Erythroblast (primary cell): ENCODE results near the gene GALNT15.

ENCODE experiments used
- DNase-seq, 2 experiments: peaks; one replicate each; lab custom pipeline; 2025; lab: John Stamatoyannopoulos, UW
- GATA1 ChIP-seq: IDR thresholded peaks from 2 replicates; pipeline ENCODE4 v1.6.1; 2011; ENCODE audit warnings: low read depth, mild to moderate bottlenecking, control low read depth, low read length, moderate library complexity
- POLR2A ChIP-seq: IDR thresholded peaks from 2 replicates; pipeline ENCODE4 v1.6.1; 2011; ENCODE audit warnings: mild to moderate bottlenecking, low read length

The GALNT15 gene

GRCh38 chr3:16174389-16174788 lies at the start of gene GALNT15:
TSS of gene GALNT15 (plus strand) at chr3:16174680. CDS start at chr3:16175152, 472 bp downstream.
- no peak for TF ChIP-seq POLR2A
- TF ChIP-seq GATA1: no peak
- DNase-seq: no peak

GRCh38 chr3:16126634-16127033 lies 47.8 kb upstream of the GALNT15 start:
- no peak for TF ChIP-seq POLR2A
- no peak for TF ChIP-seq GATA1
- DNase-seq: no peak

- no peak for DNase-seq
- no peak for TF ChIP-seq POLR2A
- no peak for TF ChIP-seq GATA1
These were observed 47.2 kb upstream of the GALNT15 start for GRCh38 chr3:16127249-16127648.

GRCh38 chr3:16130066-16130465 lies 44.4 kb upstream of the GALNT15 start:
- DNase-seq: no peak

GRCh38 chr3:16132190-16132589 lies 42.3 kb upstream of the GALNT15 start:
- no peak for DNase-seq
- TF ChIP-seq GATA1 (no peak), POLR2A (no peak)

More at GRCh38 chr3:16130066-16130465, 44.4 kb upstream of the GALNT15 start:
- no peak for TF ChIP-seq GATA1
- no peak for TF ChIP-seq POLR2A

GRCh38 chr3:16132928-16133327 lies 41.6 kb upstream of the GALNT15 start:
- no peak for TF ChIP-seq POLR2A
- TF ChIP-seq GATA1: no peak
- no peak for DNase-seq

- DNase-seq: no peak
- TF ChIP-seq GATA1 (no peak), POLR2A (no peak)
These were observed 40.1 kb upstream of the GALNT15 start for GRCh38 chr3:16134173-16134928.

- DNase-seq: no peak
- TF ChIP-seq POLR2A: no peak
- no peak for TF ChIP-seq GATA1
These were observed 38.4 kb upstream of the GALNT15 start for GRCh38 chr3:16136055-16136454.

- TF ChIP-seq POLR2A: no peak
- TF ChIP-seq GATA1: no peak
- no peak for DNase-seq
These were observed 37.4 kb upstream of the GALNT15 start for GRCh38 chr3:16137044-16137443.

- TF ChIP-seq GATA1 (no peak), POLR2A (no peak)
These were observed 36.5 kb upstream of the GALNT15 start for GRCh38 chr3:16137977-16138376.

GRCh38 chr3:16140116-16140893 lies 34.2 kb upstream of the GALNT15 start:
- no peak for DNase-seq

More at GRCh38 chr3:16137977-16138376, 36.5 kb upstream of the GALNT15 start:
- no peak for DNase-seq

GRCh38 chr3:16140894-16141285 lies 33.6 kb upstream of the GALNT15 start:
- no peak for DNase-seq

More at GRCh38 chr3:16140116-16140893, 34.2 kb upstream of the GALNT15 start:
- TF ChIP-seq GATA1: no peak
- no peak for TF ChIP-seq POLR2A

GRCh38 chr3:16142350-16143025 lies 32.0 kb upstream of the GALNT15 start:
- no peak for TF ChIP-seq GATA1
- no peak for TF ChIP-seq POLR2A
- no peak for DNase-seq

More at GRCh38 chr3:16140894-16141285, 33.6 kb upstream of the GALNT15 start:
- TF ChIP-seq POLR2A: no peak
- TF ChIP-seq GATA1: no peak
